HepG2 (cell line): ENCODE results near the gene ACADVL. TPM values are rescaled to one million over a fixed set of nuclear protein-coding genes. Genes with fewer than 3 reads are reported as not detected.

Experiments
- DPF2 ChIP-seq: sonication (generic); formaldehyde crosslinking; IDR thresholded peaks from 2 replicates; pipeline ENCODE4 v1.4.0; 2020; ENCODE audit warnings: mild to moderate bottlenecking, low read depth, missing genetic modification reagents, borderline replicate concordance
- GFI1 ChIP-seq: sonication (generic); formaldehyde crosslinking; IDR thresholded peaks from 2 replicates; pipeline ENCODE4 v1.5.0; 2020; ENCODE audit warnings: missing genetic modification reagents, mild to moderate bottlenecking, borderline replicate concordance
- HCFC1 ChIP-seq: fragments of 150-350 bp; IDR thresholded peaks from 2 replicates; pipeline ENCODE4 v1.6.1; 2014; ENCODE audit warnings: low read depth, low read length
- HNRNPLL ChIP-seq: fragments of 200-400 bp; formaldehyde crosslinking; IDR thresholded peaks from 2 replicates; pipeline ENCODE4 v1.6.1; 2017; ENCODE audit warnings: mild to moderate bottlenecking, low read depth, low read length; ENCODE audit not compliant: poor library complexity, severe bottlenecking
- ISX ChIP-seq: sonication (generic); formaldehyde crosslinking; conservative IDR thresholded peaks from 2 replicates; pipeline ENCODE4 v1.5.0; 2020; ENCODE audit warnings: missing genetic modification reagents
- NFE2 ChIP-seq: sonication (generic); formaldehyde crosslinking; IDR thresholded peaks from 2 replicates; pipeline ENCODE4 v1.4.0; 2020; ENCODE audit warnings: missing genetic modification reagents
- NR2F2 ChIP-seq: IDR thresholded peaks from 2 replicates; pipeline ENCODE4 v1.6.1; 2012; ENCODE audit warnings: low read depth, inconsistent platforms, borderline replicate concordance
- PHB2 ChIP-seq: fragments of 450-650 bp; IDR thresholded peaks from 2 replicates; pipeline ENCODE4 v1.6.1; 2018; ENCODE audit not compliant: partially characterized antibody
- POLR2A ChIP-seq, 2 experiments: IDR thresholded peaks; 2 replicates each; pipeline ENCODE4 v1.6.1; 2011; ENCODE audit warnings: low read depth in 2 of 2, low read length in 2 of 2, mild to moderate bottlenecking in 1 of 2, moderate library complexity in 1 of 2; ENCODE audit not compliant: insufficient read depth in 1 of 2
- YEATS4 ChIP-seq: sonication (generic); formaldehyde crosslinking; IDR thresholded peaks from 2 replicates; pipeline ENCODE4 v1.4.0; 2020; ENCODE audit warnings: missing genetic modification reagents, borderline replicate concordance
- ZFP36 ChIP-seq: fragments of 150-350 bp; IDR thresholded peaks from 2 replicates; pipeline ENCODE4 v1.6.1; 2018; ENCODE audit warnings: borderline replicate concordance, low read length, low read depth; ENCODE audit not compliant: partially characterized antibody
- ZNF281 ChIP-seq: sonication (generic); formaldehyde crosslinking; IDR thresholded peaks from 2 replicates; pipeline ENCODE4 v1.4.0; 2020; ENCODE audit warnings: missing genetic modification reagents, borderline replicate concordance
- ZNF644 ChIP-seq: IDR thresholded peaks from 2 replicates; pipeline ENCODE4 v1.6.1; 2016; ENCODE audit warnings: low read depth
- ZNF713 ChIP-seq: sonication (generic); formaldehyde crosslinking; IDR thresholded peaks from 2 replicates; pipeline ENCODE4 v1.4.0; 2020; ENCODE audit warnings: mild to moderate bottlenecking, missing genetic modification reagents
- ZSCAN9 ChIP-seq: IDR thresholded peaks from 2 replicates; pipeline ENCODE4 v1.6.1; 2016; ENCODE audit warnings: borderline replicate concordance
- ZXDC ChIP-seq: sonication (generic); formaldehyde crosslinking; IDR thresholded peaks from 2 replicates; pipeline ENCODE4 v1.5.0; 2020; ENCODE audit warnings: mild to moderate bottlenecking, missing genetic modification reagents
- polyA plus RNA-seq, 8 experiments: library from polyadenylated mRNA; depleted of rRNA in 3 of 8; stranded (reverse) in 7 of 8; unstranded in 1 of 8; fragments of >200 nt; fragmentation: Illumina TruSeq in 4 of 8; extraction: Trizol in 4 of 8; gene quantifications; 2 replicates each; pipeline versions ENCODE4 v1.2.1 to v1.2.3, GENCODE V29; 2011 to 2016; ENCODE audit warnings: low read depth in 4 of 8, missing spikeins in 1 of 8, mixed read lengths in 1 of 8; ENCODE audit not compliant: insufficient read depth in 1 of 8
- total RNA-seq, 5 experiments: library from RNA; depleted of rRNA; stranded (reverse); fragments of >200 nt; fragmentation: Illumina TruSeq; extraction: Trizol; gene quantifications; 2 replicates each; pipeline ENCODE4 v1.2.3, GENCODE V29; 2016; ENCODE audit warnings: low read depth in 1 of 5
- TF ChIP-seq, protein P1 (sequence below): sonication (generic); formaldehyde crosslinking; IDR thresholded peaks from 2 replicates; pipeline ENCODE4 v1.5.0; 2020; ENCODE audit warnings: missing genetic modification reagents, mild to moderate bottlenecking, borderline replicate concordance
- TF ChIP-seq, protein P2 (sequence below): sonication (generic); formaldehyde crosslinking; IDR thresholded peaks from 2 replicates; pipeline ENCODE4 v1.5.0; 2020; ENCODE audit warnings: missing genetic modification reagents
- TF ChIP-seq, protein P3 (sequence below): sonication (generic); formaldehyde crosslinking; IDR thresholded peaks from 2 replicates; pipeline ENCODE4 v1.5.1; 2020; ENCODE audit warnings: missing genetic modification reagents, mild to moderate bottlenecking, borderline replicate concordance
- TF ChIP-seq, protein P4 (sequence below): sonication (generic); formaldehyde crosslinking; IDR thresholded peaks from 2 replicates; pipeline ENCODE4 v1.4.0; 2020; ENCODE audit warnings: missing genetic modification reagents

Gene ACADVL
- total and polyA plus RNA-seq, 2 of the 13 experiments (the other 11 are each of a cell fraction or from before 2014, with no cell fraction given) = 219 to 412 TPM

GRCh38 chr17:7184091-7184488 is 35.6 kb upstream of the ACADVL start (continued):
- TF ChIP-seq, protein P1, sequence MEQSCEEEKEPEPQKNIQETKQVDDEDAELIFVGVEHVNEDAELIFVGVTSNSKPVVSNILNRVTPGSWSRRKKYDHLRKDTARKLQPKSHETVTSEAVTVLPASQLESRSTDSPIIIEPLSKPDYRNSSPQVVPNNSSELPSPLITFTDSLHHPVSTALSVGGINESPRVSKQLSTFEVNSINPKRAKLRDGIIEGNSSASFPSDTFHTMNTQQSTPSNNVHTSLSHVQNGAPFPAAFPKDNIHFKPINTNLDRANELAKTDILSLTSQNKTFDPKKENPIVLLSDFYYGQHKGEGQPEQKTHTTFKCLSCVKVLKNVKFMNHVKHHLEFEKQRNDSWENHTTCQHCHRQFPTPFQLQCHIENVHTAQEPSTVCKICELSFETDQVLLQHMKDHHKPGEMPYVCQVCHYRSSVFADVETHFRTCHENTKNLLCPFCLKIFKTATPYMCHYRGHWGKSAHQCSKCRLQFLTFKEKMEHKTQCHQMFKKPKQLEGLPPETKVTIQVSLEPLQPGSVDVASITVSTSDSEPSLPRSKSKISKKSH (CRISPR knock-in tag) = no peak
- TF ChIP-seq HNRNPLL = no peak
- no peak for TF ChIP-seq HCFC1
- TF ChIP-seq YEATS4 (CRISPR knock-in tag) = peak; percentile 24; the same call in 1 of the 2 replicates
- no peak for TF ChIP-seq ZNF713 (CRISPR knock-in tag)
- TF ChIP-seq POLR2A (IDR thresholded peaks at IDR 0.05; ENCODE audit: insufficient read depth in 1 of 2, low read depth in 2 of 2, low read length in 2 of 2) = peak; percentile 11 to 27; a peak in 2 of 4 replicates
- TF ChIP-seq ISX (CRISPR knock-in tag) = no peak
- TF ChIP-seq, protein P2, sequence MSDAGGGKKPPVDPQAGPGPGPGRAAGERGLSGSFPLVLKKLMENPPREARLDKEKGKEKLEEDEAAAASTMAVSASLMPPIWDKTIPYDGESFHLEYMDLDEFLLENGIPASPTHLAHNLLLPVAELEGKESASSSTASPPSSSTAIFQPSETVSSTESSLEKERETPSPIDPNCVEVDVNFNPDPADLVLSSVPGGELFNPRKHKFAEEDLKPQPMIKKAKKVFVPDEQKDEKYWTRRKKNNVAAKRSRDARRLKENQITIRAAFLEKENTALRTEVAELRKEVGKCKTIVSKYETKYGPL (CRISPR knock-in tag) = no peak
- TF ChIP-seq ZSCAN9 (CRISPR knock-in tag) = 0 out of 2 replicates have a peak, but pooled peaks have one; percentile 26
- TF ChIP-seq GFI1 (CRISPR knock-in tag) = peak; percentile 42; the same call in 1 of the 2 replicates
- no peak for TF ChIP-seq NFE2 (CRISPR knock-in tag)
- TF ChIP-seq ZNF281 = no peak
- TF ChIP-seq, protein P3, sequence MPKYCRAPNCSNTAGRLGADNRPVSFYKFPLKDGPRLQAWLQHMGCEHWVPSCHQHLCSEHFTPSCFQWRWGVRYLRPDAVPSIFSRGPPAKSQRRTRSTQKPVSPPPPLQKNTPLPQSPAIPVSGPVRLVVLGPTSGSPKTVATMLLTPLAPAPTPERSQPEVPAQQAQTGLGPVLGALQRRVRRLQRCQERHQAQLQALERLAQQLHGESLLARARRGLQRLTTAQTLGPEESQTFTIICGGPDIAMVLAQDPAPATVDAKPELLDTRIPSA (CRISPR knock-in tag) = no peak
- TF ChIP-seq NR2F2 = no peak
- TF ChIP-seq DPF2 = no peak
- TF ChIP-seq ZFP36 = no peak
- no peak for TF ChIP-seq ZNF644
- TF ChIP-seq PHB2 = no peak
- no peak for TF ChIP-seq ZXDC (CRISPR knock-in tag)
- TF ChIP-seq, protein P4, sequence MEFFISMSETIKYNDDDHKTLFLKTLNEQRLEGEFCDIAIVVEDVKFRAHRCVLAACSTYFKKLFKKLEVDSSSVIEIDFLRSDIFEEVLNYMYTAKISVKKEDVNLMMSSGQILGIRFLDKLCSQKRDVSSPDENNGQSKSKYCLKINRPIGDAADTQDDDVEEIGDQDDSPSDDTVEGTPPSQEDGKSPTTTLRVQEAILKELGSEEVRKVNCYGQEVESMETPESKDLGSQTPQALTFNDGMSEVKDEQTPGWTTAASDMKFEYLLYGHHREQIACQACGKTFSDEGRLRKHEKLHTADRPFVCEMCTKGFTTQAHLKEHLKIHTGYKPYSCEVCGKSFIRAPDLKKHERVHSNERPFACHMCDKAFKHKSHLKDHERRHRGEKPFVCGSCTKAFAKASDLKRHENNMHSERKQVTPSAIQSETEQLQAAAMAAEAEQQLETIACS = no peak
